ENCODE data around the gene CDV3. TPM values are rescaled to one million over a fixed set of nuclear protein-coding genes. Genes with fewer than 3 reads are reported as not detected.
"Not testable (repeated sequence)": the region's sequence is repeated elsewhere in the genome, so short reads cannot be mapped to it uniquely, and the experiment has no call there.

The CDV3 gene
- total RNA-seq, 1 donor from 2014 or later = 177 TPM

DNA sequence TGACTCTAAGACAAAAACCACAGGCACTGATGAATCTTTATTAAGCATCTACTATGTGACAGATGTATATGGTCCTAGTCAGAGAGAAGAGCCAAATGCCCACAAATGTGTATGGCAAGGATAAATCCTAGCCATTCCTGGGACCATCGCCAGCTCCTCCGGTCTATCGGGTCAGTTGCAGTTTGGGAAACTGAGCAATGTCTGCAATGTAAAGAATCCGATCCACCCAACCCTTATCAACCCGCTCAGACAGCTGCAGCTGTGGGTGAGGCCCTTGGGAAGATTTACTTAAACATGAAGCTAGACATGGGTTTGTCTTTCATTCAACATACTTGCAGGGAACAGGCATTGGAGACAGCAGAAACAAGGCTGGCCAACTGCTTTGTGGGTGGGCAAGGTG is 40.5 kb upstream of the CDV3 start:
- Mint-ChIP-seq H3K4me3 (ENCODE audit: low read depth) (no peak overlapping the region), H3K27ac (no peak overlapping the region)
- TF ChIP-seq, protein P1, sequence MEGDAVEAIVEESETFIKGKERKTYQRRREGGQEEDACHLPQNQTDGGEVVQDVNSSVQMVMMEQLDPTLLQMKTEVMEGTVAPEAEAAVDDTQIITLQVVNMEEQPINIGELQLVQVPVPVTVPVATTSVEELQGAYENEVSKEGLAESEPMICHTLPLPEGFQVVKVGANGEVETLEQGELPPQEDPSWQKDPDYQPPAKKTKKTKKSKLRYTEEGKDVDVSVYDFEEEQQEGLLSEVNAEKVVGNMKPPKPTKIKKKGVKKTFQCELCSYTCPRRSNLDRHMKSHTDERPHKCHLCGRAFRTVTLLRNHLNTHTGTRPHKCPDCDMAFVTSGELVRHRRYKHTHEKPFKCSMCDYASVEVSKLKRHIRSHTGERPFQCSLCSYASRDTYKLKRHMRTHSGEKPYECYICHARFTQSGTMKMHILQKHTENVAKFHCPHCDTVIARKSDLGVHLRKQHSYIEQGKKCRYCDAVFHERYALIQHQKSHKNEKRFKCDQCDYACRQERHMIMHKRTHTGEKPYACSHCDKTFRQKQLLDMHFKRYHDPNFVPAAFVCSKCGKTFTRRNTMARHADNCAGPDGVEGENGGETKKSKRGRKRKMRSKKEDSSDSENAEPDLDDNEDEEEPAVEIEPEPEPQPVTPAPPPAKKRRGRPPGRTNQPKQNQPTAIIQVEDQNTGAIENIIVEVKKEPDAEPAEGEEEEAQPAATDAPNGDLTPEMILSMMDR (IDR thresholded peaks at IDR 0.05; ENCODE audit: unreplicated experiment) = no peak

DNA sequence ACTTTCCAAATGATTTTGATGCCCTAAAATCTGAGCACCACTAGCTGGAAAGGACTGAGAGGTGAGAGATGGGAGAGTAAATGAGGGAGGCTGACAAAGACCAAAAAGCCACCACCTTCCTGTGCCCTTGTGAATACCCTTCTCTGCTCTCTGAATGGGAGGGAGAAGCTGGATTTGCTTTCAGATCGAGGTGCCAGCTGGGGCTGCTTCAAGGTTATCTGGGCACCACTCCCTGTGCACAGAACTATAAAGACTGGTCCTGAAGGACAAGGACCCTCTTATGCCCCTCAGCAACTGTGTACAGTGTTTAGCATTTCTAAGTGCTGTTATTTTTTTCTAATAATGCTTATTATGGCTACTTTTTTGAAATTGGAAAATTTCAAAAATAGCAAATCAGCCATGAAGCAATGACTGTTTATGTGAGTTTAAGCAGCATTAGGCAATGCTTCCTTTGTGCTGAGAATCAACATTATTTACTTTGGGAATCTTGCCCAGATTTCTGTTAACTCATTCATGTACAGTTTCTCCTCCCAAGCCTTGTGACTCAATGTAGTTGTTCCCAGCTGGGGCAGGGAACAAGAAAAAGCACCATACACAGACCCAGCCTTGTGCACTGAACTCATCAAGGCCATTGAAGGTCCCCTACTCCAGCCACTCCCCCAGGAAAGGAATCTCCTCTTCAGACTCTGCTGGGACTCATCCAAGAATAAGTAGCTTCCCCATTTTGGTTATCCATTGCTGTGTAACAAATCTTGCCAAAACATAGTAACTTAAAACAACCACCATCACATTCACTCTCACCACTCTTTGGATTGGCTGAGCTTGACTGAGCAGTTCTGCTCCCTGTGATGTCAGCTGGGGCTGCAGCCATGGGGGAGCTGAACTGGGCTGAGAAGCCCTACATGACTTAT is 37.3 kb upstream of the CDV3 start:
- Mint-ChIP-seq H3K4me1 (ENCODE audit: low read depth) (peaks cover 8% of the 10 kb centered on the region), H3K27me3 (no peaks in the 10 kb centered on the region), H3K9me3 (ENCODE audit: low read depth) (no peaks in the 10 kb centered on the region), H3K36me3 (ENCODE audit: insufficient read depth) (no peaks in the 10 kb centered on the region), H3K27ac (no peak overlapping the region), H3K4me3 (ENCODE audit: low read depth) (no peak overlapping the region)
- TF ChIP-seq, protein P1 (IDR thresholded peaks at IDR 0.05; ENCODE audit: unreplicated experiment) = no peak
- no peak for DNase-seq (ENCODE audit: low spot score, unreplicated experiment)

More for the DNA sequence above, 40.5 kb upstream of the CDV3 start:
- Mint-ChIP-seq H3K4me1 (ENCODE audit: low read depth) (peaks cover 8% of the 10 kb centered on the region), H3K36me3 (ENCODE audit: insufficient read depth) (no peaks in the 10 kb centered on the region), H3K27me3 (no peaks in the 10 kb centered on the region), H3K9me3 (ENCODE audit: low read depth) (peaks cover 6% of the 10 kb centered on the region)
- DNase-seq (ENCODE audit: low spot score, unreplicated experiment) = no peak

DNA sequence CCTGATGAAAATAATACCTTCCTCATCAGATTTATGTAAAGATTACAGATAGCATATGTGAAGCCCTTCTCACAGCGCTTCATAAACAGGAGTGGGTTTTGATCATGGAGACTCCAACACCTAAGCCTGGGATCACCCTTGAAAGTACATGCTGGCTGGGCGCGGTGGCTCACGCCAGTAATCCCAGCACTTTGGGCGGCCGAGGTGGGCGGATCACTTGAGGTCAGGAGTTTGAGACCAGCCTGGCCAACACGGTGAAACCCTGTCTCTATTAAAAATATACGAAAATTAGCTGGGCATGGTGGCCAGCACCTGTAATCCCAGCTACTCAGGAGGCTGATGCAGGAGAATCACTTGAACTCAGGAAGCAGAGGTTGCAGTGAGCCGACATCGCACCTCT is 36.4 kb upstream of the CDV3 start:
- not testable (repeated sequence) for H3K27ac Mint-ChIP-seq; H3K36me3 Mint-ChIP-seq (ENCODE audit: insufficient read depth); H3K27me3 Mint-ChIP-seq; H3K4me3 Mint-ChIP-seq (ENCODE audit: low read depth); H3K4me1 Mint-ChIP-seq (ENCODE audit: low read depth); H3K9me3 Mint-ChIP-seq (ENCODE audit: low read depth); DNase-seq (ENCODE audit: low spot score, unreplicated experiment)

DNA sequence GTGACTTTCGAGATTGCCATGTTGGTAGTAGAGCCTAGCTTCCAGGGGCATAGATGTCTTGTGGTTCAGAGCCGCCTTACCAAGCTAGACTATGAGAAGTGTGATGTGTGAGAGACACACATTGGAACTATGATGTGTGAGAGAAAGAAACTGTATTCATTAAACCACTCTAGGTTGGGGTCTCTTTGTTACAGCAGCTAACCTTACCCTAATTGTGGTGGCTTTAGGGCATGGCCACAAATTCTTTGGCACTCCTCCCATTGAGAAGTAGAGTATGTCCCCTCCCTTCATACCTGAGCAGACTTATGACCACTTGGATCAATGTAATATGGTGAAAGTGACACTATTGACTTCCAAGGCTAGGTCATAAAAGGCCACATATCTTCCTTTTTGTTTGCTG is 35.3 kb upstream of the CDV3 start:
- Mint-ChIP-seq H3K27ac (no peak overlapping the region), H3K4me3 (ENCODE audit: low read depth) (no peak overlapping the region)
- DNase-seq (ENCODE audit: low spot score, unreplicated experiment) = no peak

DNA sequence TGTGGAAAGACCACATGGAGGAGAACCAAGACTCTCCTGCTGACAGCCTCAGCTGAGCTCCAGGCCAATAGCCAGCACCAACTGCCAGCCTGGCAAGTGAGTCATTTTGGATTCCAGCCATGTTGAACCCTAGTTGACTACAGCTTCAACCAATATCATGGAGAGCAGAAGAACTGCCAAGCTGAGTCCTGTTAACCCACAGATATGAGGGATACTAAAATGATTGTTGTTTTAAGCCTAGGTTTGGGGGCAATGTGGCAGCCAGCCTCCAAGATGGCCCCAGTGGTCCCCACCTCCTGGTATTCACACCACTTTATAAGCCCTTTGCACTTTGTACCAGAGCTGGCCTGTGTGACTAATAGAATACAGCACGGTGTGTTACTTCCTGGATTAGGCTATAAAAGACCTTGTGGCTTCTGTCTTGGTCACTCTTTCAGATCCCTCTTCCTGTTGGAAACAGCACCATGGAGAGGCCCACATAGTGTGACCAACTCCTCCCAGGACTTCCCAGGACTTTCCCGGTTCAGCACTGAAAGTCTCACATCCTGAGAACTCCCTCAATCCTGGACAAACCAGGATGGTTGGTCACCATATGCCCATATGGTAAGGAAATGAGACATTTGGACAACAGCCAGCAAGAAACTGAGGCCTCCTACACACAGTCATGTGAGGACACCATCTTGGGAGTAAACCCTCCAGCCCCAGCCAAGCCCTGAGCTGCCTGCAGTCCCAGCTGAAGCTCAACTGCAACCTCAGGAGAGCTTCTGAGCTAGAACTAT is 32.4 kb upstream of the CDV3 start:
- Mint-ChIP-seq H3K4me3 (ENCODE audit: low read depth) (no peak overlapping the region), H3K27ac (no peak overlapping the region), H3K9me3 (ENCODE audit: low read depth) (no peaks in the 10 kb centered on the region), H3K27me3 (no peaks in the 10 kb centered on the region), H3K4me1 (ENCODE audit: low read depth) (peaks cover 6% of the 10 kb centered on the region), H3K36me3 (ENCODE audit: insufficient read depth) (no peaks in the 10 kb centered on the region)
- DNase-seq (ENCODE audit: low spot score, unreplicated experiment) = no peak
- TF ChIP-seq, protein P1 (IDR thresholded peaks at IDR 0.05; ENCODE audit: unreplicated experiment) = no peak

More for the DNA sequence above, 35.3 kb upstream of the CDV3 start:
- H3K27me3 Mint-ChIP-seq = no peaks in the 10 kb centered on the region
- H3K4me1 Mint-ChIP-seq (ENCODE audit: low read depth) = peaks cover 6% of the 10 kb centered on the region
- TF ChIP-seq, protein P1 (IDR thresholded peaks at IDR 0.05; ENCODE audit: unreplicated experiment) = no peak
- H3K9me3 Mint-ChIP-seq (ENCODE audit: low read depth) = no peaks in the 10 kb centered on the region
- H3K36me3 Mint-ChIP-seq (ENCODE audit: insufficient read depth) = no peaks in the 10 kb centered on the region
